ENCODE measurements around the gene XCR1.
"Not testable (repeated sequence)": the region's sequence is repeated elsewhere in the genome, so short reads cannot be mapped to it uniquely, and the experiment has no call there.

XCR1 gene

DNA sequence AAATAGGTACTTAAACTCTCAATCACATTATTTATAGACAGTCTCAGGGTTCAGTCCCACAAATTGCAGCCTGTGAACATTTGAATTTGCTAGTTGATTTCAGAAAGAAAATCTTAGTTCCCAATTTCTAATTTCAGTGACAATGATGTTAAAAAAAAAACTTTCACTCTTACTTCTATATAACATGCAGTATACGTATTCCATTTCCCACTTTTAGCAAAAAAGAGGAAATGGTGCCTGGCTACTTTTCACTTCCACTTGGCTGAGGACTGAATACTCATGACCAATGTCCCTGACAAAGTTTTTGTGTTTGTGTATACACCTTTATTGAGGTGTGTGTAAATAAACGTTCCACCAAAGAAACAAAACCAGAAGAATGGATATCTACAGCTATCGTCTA, 32.1 kb upstream of the XCR1 start:
- H3K4me3 ChIP-seq (ENCODE audit: low read depth, low read length), result no peak overlapping the region
- TF ChIP-seq, protein P1, sequence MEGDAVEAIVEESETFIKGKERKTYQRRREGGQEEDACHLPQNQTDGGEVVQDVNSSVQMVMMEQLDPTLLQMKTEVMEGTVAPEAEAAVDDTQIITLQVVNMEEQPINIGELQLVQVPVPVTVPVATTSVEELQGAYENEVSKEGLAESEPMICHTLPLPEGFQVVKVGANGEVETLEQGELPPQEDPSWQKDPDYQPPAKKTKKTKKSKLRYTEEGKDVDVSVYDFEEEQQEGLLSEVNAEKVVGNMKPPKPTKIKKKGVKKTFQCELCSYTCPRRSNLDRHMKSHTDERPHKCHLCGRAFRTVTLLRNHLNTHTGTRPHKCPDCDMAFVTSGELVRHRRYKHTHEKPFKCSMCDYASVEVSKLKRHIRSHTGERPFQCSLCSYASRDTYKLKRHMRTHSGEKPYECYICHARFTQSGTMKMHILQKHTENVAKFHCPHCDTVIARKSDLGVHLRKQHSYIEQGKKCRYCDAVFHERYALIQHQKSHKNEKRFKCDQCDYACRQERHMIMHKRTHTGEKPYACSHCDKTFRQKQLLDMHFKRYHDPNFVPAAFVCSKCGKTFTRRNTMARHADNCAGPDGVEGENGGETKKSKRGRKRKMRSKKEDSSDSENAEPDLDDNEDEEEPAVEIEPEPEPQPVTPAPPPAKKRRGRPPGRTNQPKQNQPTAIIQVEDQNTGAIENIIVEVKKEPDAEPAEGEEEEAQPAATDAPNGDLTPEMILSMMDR (IDR thresholded peaks at IDR 0.05; ENCODE audit: borderline replicate concordance, insufficient read depth, low read depth, low read length), result no peak

DNA sequence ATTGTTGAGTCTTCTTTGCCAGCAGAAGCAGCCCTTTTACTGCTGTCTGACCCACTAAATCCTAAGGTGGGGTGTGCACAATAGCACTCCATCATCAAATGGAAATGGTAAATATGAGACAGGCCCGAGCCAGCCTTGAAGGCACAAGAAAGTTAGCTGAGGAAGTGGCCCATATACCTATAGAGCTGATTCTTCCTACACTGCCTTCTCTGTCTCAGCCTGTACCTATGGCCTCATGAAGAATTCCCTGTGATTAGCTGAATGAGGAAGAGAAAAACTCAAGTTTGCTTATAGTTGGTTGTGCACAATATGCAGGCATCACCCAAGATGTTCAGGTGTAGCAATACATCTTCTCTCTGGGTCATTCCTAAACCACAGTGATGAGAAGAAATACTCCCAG, 31.7 kb upstream of the XCR1 start:
- TF ChIP-seq, protein P1 (IDR thresholded peaks at IDR 0.05; ENCODE audit: borderline replicate concordance, insufficient read depth, low read depth, low read length), result no peak
- H3K4me3 ChIP-seq (ENCODE audit: low read depth, low read length), result no peak overlapping the region

DNA sequence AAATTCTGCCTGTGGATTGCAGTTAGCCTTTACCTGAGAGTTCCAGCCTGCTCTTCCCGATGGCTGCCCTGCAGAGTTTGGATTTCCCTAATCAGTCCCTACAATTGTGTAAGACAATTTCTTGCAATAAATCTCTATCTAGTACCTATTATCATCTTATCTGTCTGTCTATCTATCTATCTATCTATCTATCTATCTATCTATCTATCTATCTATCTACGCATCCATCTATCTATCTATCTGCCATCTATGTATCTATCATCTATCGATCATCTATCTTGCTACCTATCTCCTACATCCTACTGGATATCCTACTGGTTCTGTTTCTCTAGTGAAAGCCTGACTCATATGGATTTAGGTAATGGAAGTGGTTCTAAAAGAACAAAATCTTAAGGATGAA, 30.4 kb upstream of the XCR1 start:
- H3K4me3 ChIP-seq (ENCODE audit: low read depth, low read length), result no peak overlapping the region
- TF ChIP-seq, protein P1 (IDR thresholded peaks at IDR 0.05; ENCODE audit: borderline replicate concordance, insufficient read depth, low read depth, low read length), result no peak

DNA sequence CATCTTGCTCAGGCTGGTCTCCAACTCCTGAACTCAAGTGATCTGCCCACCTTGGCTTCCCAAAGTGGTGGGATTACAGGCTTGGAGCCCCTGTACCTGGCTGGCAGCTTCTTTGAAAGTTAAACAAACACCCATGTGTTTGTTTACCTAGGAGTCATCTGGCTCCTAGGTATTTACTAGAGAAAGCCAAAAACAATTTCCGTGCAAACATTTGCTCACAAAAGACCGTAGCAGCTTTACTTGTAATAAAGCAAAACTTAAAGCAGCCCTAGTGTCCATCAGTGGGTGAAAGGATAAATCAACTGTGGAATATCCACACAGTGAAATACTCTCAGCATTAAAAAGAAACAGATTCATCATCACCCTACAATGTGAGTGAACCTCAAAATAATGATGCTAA, 29.4 kb upstream of the XCR1 start:
- TF ChIP-seq, protein P1 (IDR thresholded peaks at IDR 0.05; ENCODE audit: borderline replicate concordance, insufficient read depth, low read depth, low read length), result no peak
- no peak overlapping the region for H3K4me3 ChIP-seq (ENCODE audit: low read depth, low read length)

DNA sequence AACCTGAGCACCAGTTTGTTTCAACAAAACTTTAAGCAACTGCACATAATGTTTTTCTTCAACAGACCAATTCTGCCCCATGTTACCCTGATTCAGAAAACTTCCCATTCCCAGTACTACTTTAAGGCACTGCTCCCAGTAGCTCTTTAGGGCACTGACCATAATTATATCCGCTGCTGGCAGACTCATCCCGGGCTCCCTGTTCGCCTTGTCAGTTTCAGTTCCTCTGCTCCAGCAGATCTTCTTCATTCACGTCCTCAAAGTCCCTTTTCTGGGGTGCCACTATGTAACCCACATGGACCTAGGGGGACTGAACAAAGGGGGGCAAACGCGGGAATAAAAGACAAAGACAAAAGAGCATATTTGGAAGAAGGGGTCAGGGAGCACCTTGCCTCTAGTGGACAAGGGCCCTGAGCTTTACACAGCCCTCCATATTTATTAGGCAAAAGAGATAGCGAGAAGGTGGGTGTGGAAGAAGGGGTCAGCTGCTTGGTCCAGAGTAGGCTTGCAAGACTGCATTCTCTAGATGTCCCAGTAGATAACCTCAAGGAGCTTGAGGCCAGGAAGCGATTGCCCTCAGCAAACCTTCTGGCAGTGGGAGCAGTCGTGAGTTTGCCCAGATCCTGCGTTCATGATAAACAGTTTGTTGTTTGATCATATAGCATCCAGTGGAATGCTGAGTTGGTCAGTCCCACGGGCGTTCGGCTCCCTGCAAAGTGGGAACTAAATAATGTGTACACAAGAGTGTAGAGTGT, 26.7 kb upstream of the XCR1 start:
- H3K4me3 ChIP-seq (ENCODE audit: low read depth, low read length), result not testable (repeated sequence)

DNA sequence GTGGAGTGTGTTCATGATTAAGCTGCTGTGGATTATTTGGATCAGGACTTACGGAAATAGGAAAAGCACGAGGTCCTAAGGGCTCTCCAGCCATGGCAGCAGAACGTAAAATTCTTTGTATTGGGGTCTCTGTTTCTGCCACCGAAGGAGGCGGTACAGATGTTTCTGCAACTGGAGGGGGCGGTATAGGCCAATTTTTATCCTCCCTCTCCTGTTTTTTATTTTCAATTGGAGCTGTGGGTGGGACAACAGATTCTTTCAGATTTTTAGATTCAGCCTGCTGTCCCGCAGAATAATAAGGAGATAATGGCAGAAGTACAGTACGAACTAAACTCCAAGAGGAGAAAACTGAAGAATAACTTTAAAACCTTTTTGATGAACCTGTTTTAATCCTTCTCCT, 26.0 kb upstream of the XCR1 start:
- H3K4me3 ChIP-seq (ENCODE audit: low read depth, low read length), result not testable (repeated sequence)

DNA sequence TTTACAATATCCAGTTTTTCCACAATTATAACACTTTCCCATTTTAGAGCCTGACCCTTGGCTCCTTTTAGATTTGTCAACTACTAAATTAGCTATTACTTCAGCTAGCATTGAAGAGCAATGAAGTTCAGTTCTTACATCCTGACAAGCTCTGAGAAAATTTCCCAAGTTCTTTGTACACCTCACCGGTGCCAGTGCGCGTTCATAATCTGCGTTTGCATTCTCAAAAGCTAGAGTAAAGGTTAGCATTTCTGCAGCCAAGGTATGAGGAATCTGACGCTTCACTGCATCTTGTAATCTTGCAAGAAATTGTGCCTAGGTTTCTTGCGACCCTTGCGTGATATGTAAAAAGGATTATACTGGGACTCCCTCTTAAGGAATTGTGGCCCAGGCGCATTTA, 25.2 kb upstream of the XCR1 start:
- TF ChIP-seq, protein P1 (IDR thresholded peaks at IDR 0.05; ENCODE audit: borderline replicate concordance, insufficient read depth, low read depth, low read length), result no peak

DNA sequence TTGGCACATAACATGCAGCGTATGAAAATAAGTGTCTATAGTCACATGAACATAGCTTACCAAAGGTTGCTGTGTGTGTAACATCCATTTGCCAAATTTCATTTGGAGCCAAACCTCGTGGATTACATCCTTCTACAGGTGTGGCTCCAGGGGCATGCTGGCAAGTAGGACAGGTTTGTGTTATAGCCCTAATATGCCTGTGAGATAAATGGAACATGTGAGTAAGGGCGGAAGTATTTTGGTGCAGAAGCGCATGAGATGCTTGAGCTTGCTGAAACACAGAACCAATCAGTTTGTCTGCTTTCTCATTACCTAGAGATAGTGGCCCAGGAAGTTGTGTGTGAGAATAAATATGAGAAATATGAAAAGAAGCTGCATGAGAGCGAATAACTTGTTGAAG, 21.8 kb upstream of the XCR1 start:
- TF ChIP-seq, protein P1 (IDR thresholded peaks at IDR 0.05; ENCODE audit: borderline replicate concordance, insufficient read depth, low read depth, low read length), result no peak
- H3K4me3 ChIP-seq (ENCODE audit: low read depth, low read length), result no peak overlapping the region

More for the DNA sequence above, 25.2 kb upstream of the XCR1 start:
- no peak overlapping the region for H3K4me3 ChIP-seq (ENCODE audit: low read depth, low read length)

DNA sequence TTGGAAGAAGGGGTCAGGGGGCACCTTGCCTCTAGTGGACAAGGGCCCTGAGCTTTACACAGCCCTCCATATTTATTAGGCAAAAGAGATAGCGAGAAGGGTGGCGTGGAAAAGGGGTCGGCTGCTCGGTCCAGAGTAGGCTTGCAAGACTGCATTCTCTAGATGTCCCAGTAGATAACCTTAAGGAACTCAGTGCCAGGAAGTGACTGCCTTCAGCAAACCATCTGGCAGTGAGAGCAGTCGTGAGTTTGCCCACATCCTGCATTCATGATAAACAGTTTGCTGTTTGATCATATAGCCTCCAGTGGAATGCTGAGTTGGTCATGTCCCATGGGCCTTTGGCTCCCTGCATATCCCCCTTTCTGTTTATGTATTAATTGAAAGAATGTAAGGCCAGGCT, 18.9 kb upstream of the XCR1 start:
- not testable (repeated sequence) for H3K4me3 ChIP-seq (ENCODE audit: low read depth, low read length)

Measured in GM12875 (cell line).